Vagina (tissue), 2 donors: Measurements from ENCODE around the gene FAM209A. TPM values are rescaled to one million over a fixed set of nuclear protein-coding genes. Genes with fewer than 3 reads are reported as not detected.
"Not testable (repeated sequence)": the region's sequence is repeated elsewhere in the genome, so short reads cannot be mapped to it uniquely, and the experiment has no call there.

Experiments used
- DNase-seq, 2 donors: peaks; one replicate each; pipeline ENCODE4 v3.0.0-alpha.2; 2017; ENCODE audit errors: extremely low spot score in 2 of 2
- H3K27ac ChIP-seq: fragments of 200-600 bp; sonication (generic); one replicate; pipeline ENCODE4 v1.5.1; 2019
- H3K27me3 ChIP-seq: fragments of 200-600 bp; sonication (generic); one replicate; pipeline ENCODE4 v1.5.1; 2019
- H3K36me3 ChIP-seq, 2 donors: fragments of 200-600 bp; sonication (generic); one replicate each; pipeline ENCODE4 v1.5.1; 2017 to 2019
- H3K4me1 ChIP-seq: fragments of 200-600 bp; sonication (generic); one replicate; pipeline ENCODE4 v1.5.1; 2019
- H3K4me3 ChIP-seq, 2 donors: fragments of 200-600 bp; sonication (generic); 1 replicate in 1 of 2; 2 replicates in 1 of 2; pipeline ENCODE4 v1.5.1; 2016 to 2019
- H3K9me3 ChIP-seq: fragments of 200-600 bp; sonication (generic); one replicate; pipeline ENCODE4 v1.5.1; 2019
- POLR2A ChIP-seq, 2 donors: fragments of 450-650 bp; IDR thresholded peaks; one replicate each; pipeline ENCODE4 v1.6.1; 2017; ENCODE audit warnings: antibody characterized with exemption in 2 of 2, mild to moderate bottlenecking in 2 of 2, moderate library complexity in 2 of 2
- POLR2AphosphoS5 ChIP-seq, 2 donors: sonication (generic); formaldehyde crosslinking; IDR thresholded peaks; one replicate each; pipeline ENCODE4 v1.9.0; 2017; ENCODE audit warnings: antibody characterized with exemption in 2 of 2, mild to moderate bottlenecking in 2 of 2, low read depth in 1 of 2; ENCODE audit not compliant: insufficient read depth in 1 of 2
- intact Hi-C: fragments of 100-400 bp; cut with DNase I; formaldehyde crosslinking; loops from one replicate; pipeline ENCODE4 v1.15.1; 2023
- total RNA-seq: library from RNA; depleted of rRNA; stranded (reverse); fragments of >200 nt; gene quantifications from one replicate; pipeline ENCODE4 v1.2.3, GENCODE V29; 2016
- TF ChIP-seq, protein P1 (sequence below), 3 experiments: fragments of 450-650 bp in 2 of 3; fragments of 200-600 bp in 1 of 3; sonication (generic) in 1 of 3; IDR thresholded peaks; one replicate each; pipeline ENCODE4 v1.5.1; 2017 to 2019; ENCODE audit warnings: antibody characterized with exemption in 3 of 3, mild to moderate bottlenecking in 2 of 3, moderate library complexity in 2 of 3

Gene FAM209A
- total RNA-seq, 1 donor from 2014 or later: not detected

DNA sequence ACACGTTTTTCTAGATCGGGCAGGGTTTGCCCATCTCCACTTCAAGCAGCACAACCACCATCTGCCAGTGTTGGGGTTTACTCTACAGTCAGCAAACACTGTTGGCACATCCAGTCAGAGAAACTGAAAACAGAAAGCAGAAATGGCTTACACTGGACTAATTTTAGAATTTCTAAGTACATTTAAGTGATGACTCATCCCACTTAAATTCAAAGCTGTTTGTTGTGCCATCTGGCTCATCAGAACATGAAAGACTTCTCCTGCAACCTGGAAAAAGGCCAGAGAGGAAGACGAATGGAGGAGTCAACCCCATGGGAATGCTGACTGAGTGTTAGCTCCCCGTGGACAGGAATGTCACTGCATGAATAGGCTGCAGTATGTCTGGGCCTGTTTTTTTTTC is 30.3 kb downstream of the FAM209A start:
- H3K27ac ChIP-seq: peak overlapping the region; percentile 40
- peaks cover 19% of the 10 kb centered on the region for H3K4me1 ChIP-seq
- no peaks in the 10 kb centered on the region for H3K36me3 ChIP-seq
- DNase-seq: no peak
- H3K4me3 ChIP-seq: no peak overlapping the region
- H3K27me3 ChIP-seq: no peaks in the 10 kb centered on the region
- no peaks in the 10 kb centered on the region for H3K9me3 ChIP-seq
- intact Hi-C loops: loop anchor here (10.0 kb wide), 2 partner anchors 510 to 790 kb away; no protein-coding TSS in a partner anchor
- TF ChIP-seq, protein P1, sequence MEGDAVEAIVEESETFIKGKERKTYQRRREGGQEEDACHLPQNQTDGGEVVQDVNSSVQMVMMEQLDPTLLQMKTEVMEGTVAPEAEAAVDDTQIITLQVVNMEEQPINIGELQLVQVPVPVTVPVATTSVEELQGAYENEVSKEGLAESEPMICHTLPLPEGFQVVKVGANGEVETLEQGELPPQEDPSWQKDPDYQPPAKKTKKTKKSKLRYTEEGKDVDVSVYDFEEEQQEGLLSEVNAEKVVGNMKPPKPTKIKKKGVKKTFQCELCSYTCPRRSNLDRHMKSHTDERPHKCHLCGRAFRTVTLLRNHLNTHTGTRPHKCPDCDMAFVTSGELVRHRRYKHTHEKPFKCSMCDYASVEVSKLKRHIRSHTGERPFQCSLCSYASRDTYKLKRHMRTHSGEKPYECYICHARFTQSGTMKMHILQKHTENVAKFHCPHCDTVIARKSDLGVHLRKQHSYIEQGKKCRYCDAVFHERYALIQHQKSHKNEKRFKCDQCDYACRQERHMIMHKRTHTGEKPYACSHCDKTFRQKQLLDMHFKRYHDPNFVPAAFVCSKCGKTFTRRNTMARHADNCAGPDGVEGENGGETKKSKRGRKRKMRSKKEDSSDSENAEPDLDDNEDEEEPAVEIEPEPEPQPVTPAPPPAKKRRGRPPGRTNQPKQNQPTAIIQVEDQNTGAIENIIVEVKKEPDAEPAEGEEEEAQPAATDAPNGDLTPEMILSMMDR (IDR thresholded peaks at IDR 0.05): peak in 1 of 3 experiments; percentile 11
- TF ChIP-seq POLR2A (IDR thresholded peaks at IDR 0.05) (no peak), POLR2AphosphoS5 (IDR thresholded peaks at IDR 0.05; ENCODE audit: insufficient read depth in 1 of 2, low read depth in 1 of 2) (peak in 1 of 2 donors; percentile 89)

DNA sequence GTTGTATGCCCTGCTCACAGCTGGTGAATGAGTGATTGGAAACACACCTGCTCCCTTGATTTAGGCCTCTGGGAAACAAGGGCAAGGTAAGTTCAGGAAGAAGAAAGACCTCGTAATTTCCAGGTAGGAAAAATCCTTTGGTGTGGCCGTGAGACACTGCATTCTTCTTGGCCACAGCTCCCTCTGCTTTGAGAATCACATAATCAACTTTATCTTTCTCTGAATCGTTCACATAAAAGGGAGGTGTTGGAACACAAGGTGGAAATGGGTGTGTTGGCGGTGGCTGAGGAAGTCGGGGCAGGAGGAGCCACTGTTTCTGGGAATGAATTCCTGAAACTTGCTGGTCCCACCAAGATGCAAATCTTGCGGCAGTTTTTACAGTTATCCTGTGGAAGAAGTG is 34.4 kb downstream of the FAM209A start:
- intact Hi-C loops: loop anchor here (10.0 kb wide), 2 partner anchors 506 to 786 kb away; no protein-coding TSS in a partner anchor
- Histone ChIP-seq H3K9me3 (no peaks in the 10 kb centered on the region), H3K27ac (no peak overlapping the region), H3K4me3 (no peak overlapping the region), H3K36me3 (no peaks in the 10 kb centered on the region), H3K27me3 (no peaks in the 10 kb centered on the region), H3K4me1 (peaks cover 19% of the 10 kb centered on the region)
- TF ChIP-seq POLR2A (IDR thresholded peaks at IDR 0.05) (no peak), POLR2AphosphoS5 (IDR thresholded peaks at IDR 0.05; ENCODE audit: insufficient read depth in 1 of 2, low read depth in 1 of 2) (peak in 1 of 2 donors; percentile 29)
- TF ChIP-seq, protein P1 (IDR thresholded peaks at IDR 0.05): no peak
- no peak for DNase-seq

DNA sequence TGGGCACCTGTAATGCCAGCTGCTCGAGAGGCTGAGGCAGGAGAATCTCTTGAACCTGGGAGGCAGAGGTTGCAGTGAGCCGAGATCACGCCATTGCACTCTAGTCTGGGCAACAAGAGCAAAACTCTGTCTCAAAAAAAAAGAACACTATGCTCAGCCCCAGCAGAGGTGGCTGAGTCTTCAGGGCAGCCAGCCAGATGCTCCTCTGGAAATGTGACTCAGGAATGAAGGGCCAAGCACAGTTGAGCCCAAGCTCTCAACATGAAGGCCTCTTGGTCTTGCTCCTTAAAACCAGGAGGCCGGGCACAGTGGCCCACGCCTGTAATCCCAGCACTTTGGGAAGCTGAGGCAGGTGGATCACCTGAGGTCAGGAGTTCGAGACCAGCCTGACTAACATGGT is 40.0 kb downstream of the FAM209A start:
- H3K27me3 ChIP-seq, H3K9me3 ChIP-seq, H3K4me1 ChIP-seq, H3K27ac ChIP-seq, DNase-seq, H3K36me3 ChIP-seq, H3K4me3 ChIP-seq, intact Hi-C loops: not testable (repeated sequence)

DNA sequence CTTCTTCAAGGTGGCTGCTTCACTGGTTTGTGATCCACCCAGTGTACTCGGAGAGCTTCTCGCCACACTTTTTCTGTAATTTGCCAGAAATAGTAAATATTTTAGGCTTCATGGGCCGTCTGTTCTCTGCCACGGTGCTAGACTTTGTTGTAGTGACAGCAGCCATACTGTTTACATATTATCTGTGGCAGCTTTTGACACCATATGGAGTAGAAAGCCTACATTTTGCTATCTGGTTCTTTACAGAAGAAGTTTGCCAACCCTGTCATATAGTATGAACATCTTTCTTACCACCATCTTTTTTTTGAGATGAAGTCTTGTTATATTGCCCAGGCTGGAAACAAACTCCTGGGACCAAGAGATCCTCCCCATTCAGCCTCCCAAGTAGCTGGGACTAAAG is 41.0 kb downstream of the FAM209A start:
- no peak for DNase-seq
- Histone ChIP-seq H3K9me3 (no peaks in the 10 kb centered on the region), H3K27ac (no peak overlapping the region), H3K4me3 (no peak overlapping the region), H3K27me3 (no peaks in the 10 kb centered on the region), H3K36me3 (no peaks in the 10 kb centered on the region), H3K4me1 (no peaks in the 10 kb centered on the region)
- TF ChIP-seq, protein P1 (IDR thresholded peaks at IDR 0.05): no peak
- no peak for TF ChIP-seq POLR2A (IDR thresholded peaks at IDR 0.05)
- TF ChIP-seq POLR2AphosphoS5 (IDR thresholded peaks at IDR 0.05; ENCODE audit: insufficient read depth in 1 of 2, low read depth in 1 of 2): no peak
- intact Hi-C loops: no loop called here

GRCh38 chr20:56566621-56567020 is 42.1 kb downstream of the FAM209A start:
- no peaks in the 10 kb centered on the region for H3K36me3 ChIP-seq
- H3K27ac ChIP-seq: no peak overlapping the region
- H3K4me1 ChIP-seq: no peaks in the 10 kb centered on the region
- no peaks in the 10 kb centered on the region for H3K27me3 ChIP-seq
- DNase-seq: no peak
- no peaks in the 10 kb centered on the region for H3K9me3 ChIP-seq
- no peak overlapping the region for H3K4me3 ChIP-seq
- intact Hi-C loops: no loop called here
- peak in 1 of 2 donors; percentile 38 for TF ChIP-seq POLR2AphosphoS5 (IDR thresholded peaks at IDR 0.05; ENCODE audit: insufficient read depth in 1 of 2, low read depth in 1 of 2)
- no peak for TF ChIP-seq POLR2A (IDR thresholded peaks at IDR 0.05)

GRCh38 chr20:56570832-56571231 is 46.3 kb downstream of the FAM209A start:
- H3K36me3 ChIP-seq: no peaks in the 10 kb centered on the region
- H3K9me3 ChIP-seq: no peaks in the 10 kb centered on the region
- H3K4me3 ChIP-seq: no peak overlapping the region
- TF ChIP-seq POLR2AphosphoS5 (IDR thresholded peaks at IDR 0.05; ENCODE audit: insufficient read depth in 1 of 2, low read depth in 1 of 2) (no peak), POLR2A (IDR thresholded peaks at IDR 0.05) (no peak)
- TF ChIP-seq, protein P1 (IDR thresholded peaks at IDR 0.05): no peak
- H3K27me3 ChIP-seq: no peaks in the 10 kb centered on the region
- intact Hi-C loops: no loop called here
- DNase-seq: no peak
- H3K4me1 ChIP-seq: no peaks in the 10 kb centered on the region
- H3K27ac ChIP-seq: no peak overlapping the region
